Measurements from ENCODE around the gene CRY2.
"Not testable (repeated sequence)": the region's sequence is repeated elsewhere in the genome, so short reads cannot be mapped to it uniquely, and the experiment has no call there.

The CRY2 gene

GRCh38 chr11:45807792-45808238 is 39.5 kb upstream of the CRY2 start:
- Histone ChIP-seq H3K4me1 (ENCODE audit: insufficient read depth, low read length) (peaks cover 6% of the 10 kb centered on the region), H3K9ac (ENCODE audit: low read depth, low read length) (no peak overlapping the region), H3K36me3 (ENCODE audit: insufficient read depth, low read length) (no peaks in the 10 kb centered on the region; the same call in 1 of the 2 replicates), H3K9me3 (ENCODE audit: control insufficient read depth, insufficient read depth, low read length) (no peaks in the 10 kb centered on the region)

- not testable (repeated sequence) for H3K9me3 ChIP-seq (ENCODE audit: control insufficient read depth, insufficient read depth, low read length); H3K4me1 ChIP-seq (ENCODE audit: insufficient read depth, low read length); H3K36me3 ChIP-seq (ENCODE audit: insufficient read depth, low read length); H3K9ac ChIP-seq (ENCODE audit: low read depth, low read length)
These were observed 38.8 kb upstream of the CRY2 start for GRCh38 chr11:45808427-45808826.

DNA sequence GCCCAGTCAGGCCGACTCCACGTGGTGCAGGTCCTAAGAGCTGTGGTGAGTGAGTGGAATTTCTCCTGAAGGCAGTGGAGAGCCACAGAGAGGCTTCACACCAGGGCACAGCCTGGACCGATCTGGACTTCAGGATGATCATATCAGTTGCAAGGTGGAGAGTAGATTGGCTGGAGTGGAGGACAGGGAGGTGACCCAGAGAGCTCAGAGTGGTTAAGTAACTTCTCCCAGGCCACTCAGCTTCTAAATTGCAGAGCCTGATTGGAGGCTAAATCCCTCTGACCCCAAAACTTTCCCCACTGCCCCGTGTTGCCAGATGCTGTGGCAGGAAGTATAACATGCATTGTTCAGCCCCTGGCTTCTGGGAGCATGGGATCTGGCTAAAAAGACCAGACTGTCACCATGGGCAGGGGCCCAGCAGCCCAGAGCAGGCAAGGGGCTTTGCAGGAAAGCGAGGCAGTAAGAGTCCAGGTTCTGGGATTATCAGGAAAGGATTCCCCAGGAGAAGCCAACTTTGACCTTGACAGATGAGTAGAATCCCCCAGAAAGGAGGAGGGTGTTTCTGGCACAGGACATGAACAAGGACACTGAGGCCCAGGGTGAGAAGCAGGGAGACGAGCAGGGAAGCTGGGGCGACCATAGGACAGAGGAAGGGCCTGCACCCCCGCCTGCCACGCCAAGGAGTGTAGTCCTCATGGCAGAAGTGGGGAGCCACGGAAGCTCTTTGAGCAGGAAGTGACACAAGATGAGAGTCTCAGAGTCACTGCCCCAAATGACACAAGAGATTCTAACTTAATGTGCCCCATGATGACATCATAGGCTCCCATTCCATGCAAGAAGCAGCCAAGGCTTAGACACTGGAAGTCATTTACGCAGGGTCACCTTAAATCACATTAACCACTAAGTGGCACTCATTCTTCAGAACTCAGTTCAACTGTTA is 37.5 kb upstream of the CRY2 start:
- H3K9ac ChIP-seq (ENCODE audit: low read depth, low read length), result no peak overlapping the region
- no peaks in the 10 kb centered on the region; the same call in 1 of the 2 replicates for H3K36me3 ChIP-seq (ENCODE audit: insufficient read depth, low read length)
- H3K4me1 ChIP-seq (ENCODE audit: insufficient read depth, low read length), result peaks cover 6% of the 10 kb centered on the region
- no peaks in the 10 kb centered on the region for H3K9me3 ChIP-seq (ENCODE audit: control insufficient read depth, insufficient read depth, low read length)

- H3K9ac ChIP-seq (ENCODE audit: low read depth, low read length), result no peak overlapping the region
- H3K36me3 ChIP-seq (ENCODE audit: insufficient read depth, low read length), result no peaks in the 10 kb centered on the region; the same call in 1 of the 2 replicates
- H3K9me3 ChIP-seq (ENCODE audit: control insufficient read depth, insufficient read depth, low read length), result no peaks in the 10 kb centered on the region
- peaks cover 6% of the 10 kb centered on the region for H3K4me1 ChIP-seq (ENCODE audit: insufficient read depth, low read length)
These were observed 36.7 kb upstream of the CRY2 start for GRCh38 chr11:45810431-45811108.

- H3K36me3 ChIP-seq (ENCODE audit: insufficient read depth, low read length), result no peaks in the 10 kb centered on the region; the same call in 1 of the 2 replicates
- H3K9ac ChIP-seq (ENCODE audit: low read depth, low read length), result no peak overlapping the region
- H3K9me3 ChIP-seq (ENCODE audit: control insufficient read depth, insufficient read depth, low read length), result no peaks in the 10 kb centered on the region
- peaks cover 8% of the 10 kb centered on the region for H3K4me1 ChIP-seq (ENCODE audit: insufficient read depth, low read length)
These were observed 36.2 kb upstream of the CRY2 start for GRCh38 chr11:45811109-45811435.

- Histone ChIP-seq H3K9ac (ENCODE audit: low read depth, low read length) (no peak overlapping the region), H3K36me3 (ENCODE audit: insufficient read depth, low read length) (no peaks in the 10 kb centered on the region; the same call in 1 of the 2 replicates), H3K9me3 (ENCODE audit: control insufficient read depth, insufficient read depth, low read length) (no peaks in the 10 kb centered on the region), H3K4me1 (ENCODE audit: insufficient read depth, low read length) (peaks cover 13% of the 10 kb centered on the region)
These were observed 35.5 kb upstream of the CRY2 start for GRCh38 chr11:45811571-45812290.

GRCh38 chr11:45812581-45813548 is 34.4 kb upstream of the CRY2 start:
- no peak overlapping the region for H3K9ac ChIP-seq (ENCODE audit: low read depth, low read length)
- H3K4me1 ChIP-seq (ENCODE audit: insufficient read depth, low read length), result peaks cover 13% of the 10 kb centered on the region
- H3K36me3 ChIP-seq (ENCODE audit: insufficient read depth, low read length), result no peaks in the 10 kb centered on the region; the same call in 1 of the 2 replicates
- no peaks in the 10 kb centered on the region for H3K9me3 ChIP-seq (ENCODE audit: control insufficient read depth, insufficient read depth, low read length)

DNA sequence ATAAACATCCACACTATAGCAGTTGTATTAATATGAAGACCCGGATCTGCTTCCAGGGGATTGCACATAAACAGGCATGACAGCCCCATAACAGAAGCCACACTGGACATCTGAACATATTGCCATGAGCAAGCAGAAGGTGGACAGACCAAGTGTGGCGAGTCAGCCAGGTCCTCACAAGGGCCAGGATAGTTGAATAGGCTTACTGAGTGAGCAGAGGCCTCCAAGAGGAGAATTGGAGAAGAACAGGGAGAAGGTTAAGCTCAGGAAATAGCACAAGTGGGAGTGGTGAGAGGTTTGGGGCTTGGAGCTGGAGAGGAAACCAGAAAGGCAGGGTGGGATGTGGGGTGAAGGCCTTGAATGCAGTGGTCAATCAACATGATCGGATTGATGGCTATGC is 31.5 kb upstream of the CRY2 start:
- peaks cover 13% of the 10 kb centered on the region for H3K4me1 ChIP-seq (ENCODE audit: insufficient read depth, low read length)
- H3K36me3 ChIP-seq (ENCODE audit: insufficient read depth, low read length), result no peaks in the 10 kb centered on the region
- H3K9ac ChIP-seq (ENCODE audit: low read depth, low read length), result no peak overlapping the region
- no peaks in the 10 kb centered on the region for H3K9me3 ChIP-seq (ENCODE audit: control insufficient read depth, insufficient read depth, low read length)

DNA sequence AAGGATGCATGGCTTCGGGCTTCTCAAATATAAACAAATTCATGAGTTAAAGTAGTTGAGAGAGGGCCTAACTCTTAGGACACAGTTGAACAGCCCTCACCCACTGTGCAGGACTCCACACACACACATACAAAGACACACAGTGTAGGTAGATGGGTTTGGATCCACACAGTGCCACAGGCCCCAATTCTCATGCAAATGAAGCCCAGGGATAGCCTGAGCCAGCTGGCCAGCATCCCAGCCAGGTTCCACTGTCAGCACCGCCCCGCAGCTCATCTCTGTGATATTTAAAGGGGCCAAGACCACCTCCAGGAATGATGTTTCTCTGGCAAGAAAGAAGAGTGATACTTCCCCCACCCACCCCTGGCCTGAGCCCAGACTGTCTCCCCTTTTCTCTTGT is 30.7 kb upstream of the CRY2 start:
- no peaks in the 10 kb centered on the region for H3K36me3 ChIP-seq (ENCODE audit: insufficient read depth, low read length)
- no peaks in the 10 kb centered on the region for H3K9me3 ChIP-seq (ENCODE audit: control insufficient read depth, insufficient read depth, low read length)
- no peak overlapping the region for H3K9ac ChIP-seq (ENCODE audit: low read depth, low read length)
- peaks cover 13% of the 10 kb centered on the region for H3K4me1 ChIP-seq (ENCODE audit: insufficient read depth, low read length)

DNA sequence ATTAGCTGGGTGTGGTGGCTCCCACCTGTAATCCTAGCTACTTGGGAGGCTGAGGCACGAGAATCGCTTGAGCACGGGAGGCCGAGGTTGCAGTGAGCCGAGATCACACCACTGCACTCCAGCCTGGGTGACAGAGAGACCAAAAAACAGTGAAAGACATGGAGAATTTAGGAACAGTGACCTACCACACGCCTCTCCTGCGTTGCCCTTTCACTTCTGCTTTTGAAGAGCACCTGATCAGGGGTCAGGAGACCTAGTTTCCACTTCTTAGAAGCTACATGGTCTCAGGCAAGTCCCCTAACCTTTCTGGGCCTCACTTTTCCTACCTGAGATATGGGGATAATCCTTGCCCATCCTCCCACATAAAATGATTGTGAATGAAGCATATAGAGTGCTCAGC is 30.1 kb upstream of the CRY2 start:
- Histone ChIP-seq H3K9me3 (ENCODE audit: control insufficient read depth, insufficient read depth, low read length) (no peaks in the 10 kb centered on the region), H3K4me1 (ENCODE audit: insufficient read depth, low read length) (peaks cover 9% of the 10 kb centered on the region), H3K9ac (ENCODE audit: low read depth, low read length) (no peak overlapping the region), H3K36me3 (ENCODE audit: insufficient read depth, low read length) (no peaks in the 10 kb centered on the region)

- Histone ChIP-seq H3K9me3 (ENCODE audit: control insufficient read depth, insufficient read depth, low read length) (no peaks in the 10 kb centered on the region), H3K9ac (ENCODE audit: low read depth, low read length) (no peak overlapping the region), H3K4me1 (ENCODE audit: insufficient read depth, low read length) (peaks cover 7% of the 10 kb centered on the region; the same call in 1 of the 2 replicates), H3K36me3 (ENCODE audit: insufficient read depth, low read length) (no peaks in the 10 kb centered on the region)
These were observed 28.2 kb upstream of the CRY2 start for GRCh38 chr11:45818961-45819605.

DNA sequence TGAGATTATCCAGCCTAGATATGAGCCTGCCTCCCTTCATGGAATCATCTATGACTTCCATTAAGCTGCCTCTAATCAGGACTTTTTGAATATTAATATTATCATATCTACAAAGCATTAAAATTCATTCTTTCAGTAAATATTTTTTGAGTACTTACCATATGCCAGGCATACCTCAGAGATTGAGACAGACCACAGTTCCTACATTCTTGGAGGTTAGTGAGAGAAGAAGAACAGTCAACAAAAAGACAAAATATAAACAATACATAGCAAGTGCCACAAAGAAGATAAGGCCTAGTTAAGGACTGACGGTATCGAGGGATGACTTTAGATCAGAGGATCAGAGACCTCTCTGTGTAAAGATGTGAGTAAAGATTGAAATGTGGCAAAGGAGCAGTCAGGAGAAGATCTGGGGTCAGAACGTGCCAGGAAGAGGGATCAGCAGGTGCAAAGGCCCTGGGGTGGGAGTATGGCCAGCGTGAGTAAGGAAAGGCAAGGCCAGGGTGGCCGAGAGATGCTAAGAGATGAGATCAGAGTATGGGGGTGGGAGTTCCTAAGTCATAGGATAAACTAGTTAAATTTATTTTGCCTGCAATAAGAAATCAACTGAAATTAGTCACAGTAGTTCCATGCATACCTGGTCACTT is 26.9 kb upstream of the CRY2 start:
- Histone ChIP-seq H3K36me3 (ENCODE audit: insufficient read depth, low read length) (no peaks in the 10 kb centered on the region), H3K9ac (ENCODE audit: low read depth, low read length) (no peak overlapping the region), H3K4me1 (ENCODE audit: insufficient read depth, low read length) (peaks cover 7% of the 10 kb centered on the region; the same call in 1 of the 2 replicates), H3K9me3 (ENCODE audit: control insufficient read depth, insufficient read depth, low read length) (no peaks in the 10 kb centered on the region)

- H3K9me3 ChIP-seq (ENCODE audit: control insufficient read depth, insufficient read depth, low read length); H3K36me3 ChIP-seq (ENCODE audit: insufficient read depth, low read length); H3K9ac ChIP-seq (ENCODE audit: low read depth, low read length); H3K4me1 ChIP-seq (ENCODE audit: insufficient read depth, low read length): not testable (repeated sequence)
These were observed 20.8 kb upstream of the CRY2 start for GRCh38 chr11:45826492-45826891.
